Glomerular visceral epithelial cell (primary cell): Measurements from ENCODE around the gene RHBDD2.
"Not testable (repeated sequence)": the region's sequence is repeated elsewhere in the genome, so short reads cannot be mapped to it uniquely, and the experiment has no call there.

ENCODE experiments used
- DNase-seq: peaks from one replicate; pipeline ENCODE4 v3.0.0-alpha.2; 2016; ENCODE audit errors: extremely low spot score

RHBDD2 gene

DNA sequence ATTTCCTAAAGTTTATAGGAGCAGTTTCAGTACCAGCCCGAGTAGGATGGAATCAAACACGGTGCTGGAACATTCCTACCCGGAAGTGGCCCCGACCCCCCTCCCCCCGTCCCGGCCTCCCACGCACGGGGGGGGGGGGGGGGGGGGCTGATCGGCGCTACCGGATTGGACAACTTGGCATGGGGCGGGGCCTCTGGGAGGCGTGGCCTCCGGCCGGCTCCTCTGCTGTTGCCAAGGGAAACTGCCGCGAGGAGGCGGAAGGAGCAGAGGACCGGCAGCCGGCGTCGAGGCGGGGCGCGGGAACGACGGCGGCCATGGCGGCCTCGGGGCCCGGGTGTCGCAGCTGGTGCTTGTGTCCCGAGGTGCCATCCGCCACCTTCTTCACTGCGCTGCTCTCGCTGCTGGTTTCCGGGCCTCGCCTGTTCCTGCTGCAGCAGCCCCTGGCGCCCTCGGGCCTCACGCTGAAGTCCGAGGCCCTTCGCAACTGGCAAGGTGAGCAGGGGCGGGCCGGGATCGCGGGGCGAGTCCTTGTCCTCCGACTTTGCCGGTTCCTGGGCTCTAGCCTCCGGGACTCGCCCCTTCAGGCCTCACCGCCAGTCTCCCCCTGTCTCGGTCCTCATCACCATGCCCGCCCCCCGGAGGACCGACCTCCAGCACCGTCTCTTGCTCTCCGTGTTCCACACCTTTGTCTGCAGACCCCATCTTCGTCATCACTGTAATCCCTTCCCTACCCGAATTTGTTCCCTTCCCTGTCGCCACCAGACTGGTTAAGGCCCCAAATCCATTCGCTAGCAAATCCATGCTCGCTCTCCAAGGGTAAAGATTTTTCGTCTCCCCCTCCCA lies at the start of gene RHBDD2:
Gene RHBDD2 (plus strand): TSS at position 266 of the 843 bp plus-strand sequence. CDS start 49 bp downstream, at position 315.
- DNase-seq = peak; percentile 94

DNA sequence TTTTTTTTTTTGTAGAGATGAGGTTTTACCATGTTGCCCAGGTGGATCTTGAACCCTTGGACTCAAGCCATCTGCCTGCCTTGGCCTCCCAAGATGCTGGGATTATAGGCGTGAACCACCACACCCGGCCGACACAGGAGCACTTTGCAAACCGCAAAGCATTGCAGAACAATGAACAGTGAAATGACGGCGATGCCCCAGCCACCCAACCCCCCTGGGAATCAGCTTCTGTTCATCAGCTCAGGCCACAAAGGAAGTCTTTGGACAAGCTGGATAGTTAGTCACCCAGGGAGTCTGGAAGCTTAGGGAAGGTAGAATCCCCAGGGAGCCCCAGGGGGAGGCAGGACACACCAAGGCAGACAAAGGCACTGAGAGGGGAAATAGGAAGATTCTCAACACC lies 49.2 kb upstream of the RHBDD2 start:
- DNase-seq = peak; percentile 80

DNA sequence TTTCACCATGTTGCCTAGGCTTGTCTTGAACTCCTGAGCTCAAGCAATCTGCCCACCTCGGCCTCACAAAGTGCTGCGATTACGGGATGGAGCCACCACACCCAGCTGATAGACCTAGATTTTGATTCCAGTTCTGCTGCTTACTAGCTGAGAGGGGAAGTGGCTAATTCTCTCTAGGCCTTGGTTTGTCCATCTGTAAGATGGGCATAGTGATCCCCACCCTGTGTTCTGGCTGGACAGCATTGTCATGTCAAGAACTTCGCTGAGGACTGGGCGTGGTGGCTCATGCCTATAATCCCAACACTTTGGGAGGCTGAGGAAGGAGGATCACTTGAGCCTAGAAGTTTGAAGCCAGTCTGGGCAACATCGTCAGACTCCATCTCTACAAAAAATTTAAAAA lies 47.9 kb upstream of the RHBDD2 start:
- DNase-seq = no peak

DNA sequence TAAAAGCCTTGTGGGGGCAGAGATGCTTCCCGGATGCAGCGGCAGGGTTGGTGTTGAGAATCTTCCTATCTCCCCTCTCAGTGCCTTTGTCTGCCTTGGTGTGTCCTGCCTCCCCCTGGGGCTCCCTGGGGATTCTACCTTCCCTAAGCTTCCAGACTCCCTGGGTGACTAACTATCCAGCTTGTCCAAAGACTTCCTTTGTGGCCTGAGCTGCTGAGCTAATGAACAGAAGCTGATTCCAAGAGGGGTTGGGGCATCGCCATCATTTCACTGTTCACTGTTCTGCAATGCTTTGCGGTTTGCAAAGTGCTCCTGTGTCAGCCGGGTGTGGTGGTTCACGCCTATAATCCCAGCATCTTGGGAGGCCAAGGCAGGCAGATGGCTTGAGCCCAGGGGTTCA lies 45.2 kb upstream of the RHBDD2 start:
- DNase-seq = peak; percentile 54

DNA sequence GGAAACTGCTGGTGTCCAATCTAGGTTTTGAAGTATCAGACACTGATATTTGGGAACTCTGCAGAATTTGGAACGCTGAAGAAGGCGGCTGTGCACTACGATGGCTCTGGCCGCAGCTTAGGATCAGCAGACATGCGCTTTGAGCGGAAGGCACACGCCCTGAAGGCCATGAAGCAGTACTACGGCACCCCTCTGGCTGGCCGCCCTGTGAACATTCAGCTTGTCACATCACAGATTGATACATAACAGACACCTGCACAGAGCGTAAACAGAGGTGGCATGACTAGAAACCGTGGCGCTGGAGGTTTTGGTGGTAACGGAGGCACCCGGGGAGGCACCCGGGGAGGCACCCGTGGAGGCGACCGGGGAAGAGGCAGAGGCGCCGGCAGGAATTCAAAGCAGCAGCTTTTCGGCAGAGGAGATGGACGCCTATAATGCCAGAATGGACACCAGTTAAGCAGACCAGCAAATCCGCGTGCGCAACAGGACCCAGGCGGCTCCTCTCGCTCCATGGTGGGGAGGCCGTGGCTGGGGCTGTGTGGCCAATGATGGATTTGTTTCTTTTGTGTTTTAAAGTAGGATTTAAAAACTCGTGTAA lies 43.0 kb upstream of the RHBDD2 start:
- DNase-seq = no peak

DNA sequence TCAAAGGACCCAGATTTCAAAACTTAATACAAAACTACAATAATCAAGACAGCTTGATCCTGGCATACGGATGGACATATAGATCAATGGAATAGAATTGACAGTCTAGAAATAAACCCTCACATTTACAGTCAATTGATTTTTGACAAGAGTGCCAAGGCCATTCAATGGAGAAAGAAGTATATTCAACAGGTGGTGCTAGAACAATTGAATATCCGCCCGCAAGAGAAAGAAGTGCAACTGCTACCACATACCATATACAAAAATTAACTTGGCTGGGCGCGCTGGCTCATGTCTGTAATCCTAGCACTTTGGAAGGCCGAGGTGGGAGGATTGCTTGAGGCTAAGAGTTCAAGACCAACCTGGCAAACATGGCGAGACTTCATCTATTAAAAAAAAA lies 42.0 kb upstream of the RHBDD2 start:
- DNase-seq = no peak

DNA sequence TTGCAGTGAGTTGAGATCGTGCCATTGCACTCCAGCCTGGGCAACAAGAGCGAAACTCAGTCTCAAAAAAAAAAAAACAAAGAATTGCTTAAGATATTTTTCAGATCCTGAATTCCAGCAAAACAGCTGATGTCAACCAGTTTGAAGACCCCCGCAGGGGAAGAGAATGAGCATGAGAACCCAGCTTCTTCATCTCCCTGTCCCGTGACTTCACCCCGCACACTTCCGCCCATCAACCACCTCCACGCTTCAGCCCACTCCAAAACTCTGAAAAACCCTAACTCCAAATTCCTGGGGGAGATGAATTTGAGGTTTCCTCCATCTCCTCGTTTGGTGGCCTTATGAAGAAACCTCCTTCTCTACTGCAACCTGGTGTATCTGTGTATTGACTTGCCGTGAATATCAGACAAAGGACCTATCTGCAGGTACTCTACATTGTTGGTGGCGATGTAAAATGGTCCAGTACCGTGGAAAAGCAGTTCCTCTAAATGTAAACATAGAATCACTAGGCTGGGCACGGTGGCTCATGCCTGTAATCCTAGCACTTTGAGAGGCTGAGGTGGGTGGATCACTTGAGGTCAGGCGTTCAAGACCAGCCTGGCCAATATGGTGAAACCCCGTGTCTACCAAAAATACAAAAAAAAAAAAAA lies 40.4 kb upstream of the RHBDD2 start:
- not testable (repeated sequence) for DNase-seq

DNA sequence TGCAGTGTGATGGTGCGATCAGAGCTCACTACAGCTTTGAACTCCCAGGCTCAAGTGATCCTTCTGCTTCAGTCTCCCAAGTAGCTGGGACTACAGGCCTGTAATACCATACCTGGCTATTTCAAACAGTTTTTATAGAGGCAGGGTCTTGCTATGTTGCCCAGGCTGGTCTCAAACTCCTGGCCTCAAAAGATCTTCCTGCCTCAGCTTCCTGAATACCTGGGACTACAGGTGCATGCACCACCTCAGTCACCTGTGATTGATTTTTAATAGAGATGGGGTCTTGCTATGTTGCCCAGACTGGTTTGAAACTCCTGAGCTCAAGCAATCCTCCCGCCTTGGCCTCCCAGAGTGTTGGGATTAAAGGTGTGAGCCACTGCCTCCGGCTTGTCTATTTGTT lies 38.8 kb upstream of the RHBDD2 start:
- DNase-seq = no peak

DNA sequence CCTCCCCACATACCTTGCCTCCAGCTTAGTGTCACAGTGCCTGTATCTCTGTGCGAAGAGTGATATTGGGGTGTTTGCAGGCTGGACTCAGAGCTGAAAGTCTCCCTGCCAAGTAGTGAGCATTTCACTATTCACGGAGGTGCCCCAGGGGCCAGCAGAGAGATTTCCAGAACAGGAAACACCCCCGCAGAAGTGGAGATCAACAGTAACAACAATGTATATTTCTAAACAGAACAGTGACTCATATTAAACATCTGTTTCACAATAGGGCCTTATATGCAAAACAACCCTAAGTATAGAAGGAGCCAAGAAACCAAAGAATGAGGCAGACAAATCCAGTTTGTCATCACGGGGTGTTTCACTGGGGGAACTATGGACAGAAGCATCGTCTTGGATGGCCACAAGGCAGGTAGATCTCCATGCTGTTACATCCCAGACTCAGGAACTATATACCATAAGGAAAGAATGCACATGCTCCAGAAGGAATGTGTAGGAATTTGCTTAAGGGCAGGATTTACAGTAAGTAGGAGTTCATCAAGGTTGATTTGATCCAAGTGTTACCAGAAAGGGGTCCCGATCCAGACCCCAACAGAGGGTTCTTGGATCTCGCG lies 35.9 kb upstream of the RHBDD2 start:
- no peak for DNase-seq

DNA sequence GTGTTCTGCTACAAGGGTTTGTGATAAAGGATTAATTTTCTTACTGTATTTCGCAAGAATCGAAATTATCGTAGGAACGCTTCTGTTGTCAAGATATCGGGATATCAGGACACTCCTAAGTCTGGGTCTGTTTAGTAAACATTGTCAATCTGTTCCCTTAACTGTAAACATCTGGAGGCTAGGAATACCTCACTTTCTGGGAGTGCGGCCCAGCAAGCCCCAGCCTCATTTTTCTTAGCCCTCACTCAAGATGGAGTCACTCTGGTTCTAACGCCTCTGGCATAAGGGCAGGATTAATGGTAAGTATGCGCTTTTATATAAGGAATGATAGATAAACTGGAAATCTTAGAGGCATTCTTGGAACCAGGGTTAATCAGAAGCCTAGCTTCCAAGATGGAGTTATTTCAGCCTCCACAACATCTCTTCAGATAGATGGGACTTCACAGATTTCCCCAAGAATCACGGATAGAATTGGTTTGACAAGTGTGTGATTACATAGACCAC lies 35.2 kb upstream of the RHBDD2 start:
- DNase-seq = no peak

DNA sequence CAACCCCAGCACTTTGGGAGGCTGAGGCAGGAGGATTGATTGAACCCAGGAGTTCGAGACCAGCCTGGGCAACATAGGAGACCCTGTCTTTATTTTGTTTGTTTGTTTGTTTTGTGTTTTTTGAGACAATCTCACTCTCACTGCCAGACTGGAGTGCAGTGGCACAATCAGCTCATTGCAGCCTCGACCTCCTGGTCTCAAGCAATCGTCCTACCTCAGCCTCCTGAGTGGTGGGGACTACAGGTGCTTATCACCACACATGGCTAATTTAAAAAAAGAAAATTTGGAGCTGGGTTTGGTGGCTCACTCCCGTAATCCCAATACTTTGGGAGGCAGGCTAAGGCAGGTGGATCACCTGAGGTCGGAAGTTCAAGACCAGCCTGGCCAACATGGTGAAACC lies 34.7 kb upstream of the RHBDD2 start:
- DNase-seq = no peak

DNA sequence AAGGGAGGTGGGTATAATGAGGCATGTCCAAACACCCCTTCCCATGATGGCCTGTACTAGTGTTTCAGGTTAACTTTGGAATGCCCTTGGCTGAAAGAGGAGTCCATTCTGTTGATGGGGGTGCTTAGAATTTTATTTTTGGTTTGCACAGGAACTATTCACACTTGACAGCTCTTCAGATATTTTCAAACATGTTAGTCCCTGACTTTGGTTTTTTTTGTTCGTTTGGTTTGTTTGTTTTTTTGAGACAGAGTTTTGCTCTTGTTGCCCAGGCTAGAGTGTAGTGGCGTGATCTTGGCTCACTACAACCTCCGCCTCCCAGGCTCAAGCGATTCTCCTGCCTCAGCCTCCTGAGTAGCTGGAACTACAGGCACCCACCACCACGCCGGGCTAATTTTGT lies 33.7 kb upstream of the RHBDD2 start:
- not testable (repeated sequence) for DNase-seq

DNA sequence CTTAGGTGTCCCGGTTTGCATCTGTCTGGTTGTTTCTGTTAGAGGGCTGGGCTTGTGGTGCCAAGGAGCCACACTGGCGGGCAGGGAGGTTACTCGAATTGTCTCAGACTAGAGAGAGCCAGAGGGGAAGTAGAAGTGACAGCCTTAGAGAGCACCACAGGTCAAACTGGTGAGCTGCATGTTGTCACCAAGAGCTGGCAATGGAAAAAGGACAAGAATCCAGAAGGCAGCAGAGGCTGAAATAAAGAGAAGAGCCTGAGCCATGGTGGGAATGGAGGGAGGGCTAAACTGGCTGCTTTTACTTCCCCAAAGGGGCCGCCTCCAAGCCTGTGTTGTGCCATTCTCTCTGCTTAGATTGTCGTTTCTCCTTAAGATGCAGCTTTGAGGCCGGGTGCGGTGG lies 31.1 kb upstream of the RHBDD2 start:
- no peak for DNase-seq

DNA sequence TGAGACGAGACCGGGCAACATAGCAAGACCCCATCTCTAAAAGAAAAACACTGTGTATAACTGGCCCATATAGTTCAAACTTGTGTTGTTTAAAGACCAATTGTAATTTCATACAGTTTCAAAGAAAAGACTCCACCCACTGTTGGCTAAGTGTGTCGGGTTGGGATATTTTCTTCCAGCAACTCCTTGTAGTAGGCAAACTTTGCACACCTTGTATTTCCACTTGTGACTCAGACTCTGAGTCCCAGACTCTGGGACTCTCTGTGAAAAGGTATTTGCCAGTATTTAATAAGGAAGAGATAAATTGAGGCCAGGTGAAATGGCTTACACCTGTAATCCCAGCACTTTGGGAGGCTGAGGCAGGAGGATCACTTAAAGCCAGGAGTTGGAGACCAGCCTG lies 29.3 kb upstream of the RHBDD2 start:
- DNase-seq = no peak

DNA sequence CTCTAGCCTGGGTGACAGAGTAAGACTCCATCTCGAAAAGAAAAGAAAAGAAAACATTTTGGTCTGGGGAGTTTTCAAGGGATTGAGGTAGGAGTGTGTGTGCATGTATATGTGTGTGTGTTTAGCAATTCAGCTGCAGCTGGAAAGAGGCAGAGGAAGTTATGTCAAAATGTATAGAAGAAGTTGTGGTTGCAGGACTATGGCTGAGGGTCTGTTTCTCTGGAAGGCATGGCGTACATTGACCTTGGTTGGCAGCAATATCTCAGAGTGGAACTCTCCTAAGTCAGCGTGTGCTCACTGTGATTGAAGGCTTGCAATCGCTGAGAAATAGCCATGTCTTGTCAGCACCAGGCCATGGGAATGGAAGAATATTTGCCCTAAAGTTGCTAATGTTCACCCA lies 28.6 kb upstream of the RHBDD2 start:
- DNase-seq = no peak

DNA sequence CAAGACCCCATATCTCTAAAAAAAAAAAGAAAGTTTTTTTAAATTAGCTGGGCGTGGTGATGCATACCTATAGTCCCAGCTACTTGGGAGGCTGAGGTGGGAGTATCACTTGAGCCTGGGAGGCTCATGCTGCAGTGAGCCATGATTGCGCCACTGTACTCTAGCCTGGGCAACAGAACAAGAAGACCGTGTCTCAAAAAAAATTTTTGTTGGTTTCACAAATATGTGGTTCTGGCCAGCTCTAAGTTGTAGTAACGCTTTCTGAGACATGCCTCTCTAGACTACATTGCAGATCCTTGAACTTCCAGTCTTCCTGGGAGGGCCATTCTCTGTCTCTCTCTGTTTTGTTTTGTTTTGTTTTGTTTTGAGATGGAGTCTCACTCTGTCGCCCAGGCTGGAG lies 24.6 kb upstream of the RHBDD2 start:
- DNase-seq = no peak

DNA sequence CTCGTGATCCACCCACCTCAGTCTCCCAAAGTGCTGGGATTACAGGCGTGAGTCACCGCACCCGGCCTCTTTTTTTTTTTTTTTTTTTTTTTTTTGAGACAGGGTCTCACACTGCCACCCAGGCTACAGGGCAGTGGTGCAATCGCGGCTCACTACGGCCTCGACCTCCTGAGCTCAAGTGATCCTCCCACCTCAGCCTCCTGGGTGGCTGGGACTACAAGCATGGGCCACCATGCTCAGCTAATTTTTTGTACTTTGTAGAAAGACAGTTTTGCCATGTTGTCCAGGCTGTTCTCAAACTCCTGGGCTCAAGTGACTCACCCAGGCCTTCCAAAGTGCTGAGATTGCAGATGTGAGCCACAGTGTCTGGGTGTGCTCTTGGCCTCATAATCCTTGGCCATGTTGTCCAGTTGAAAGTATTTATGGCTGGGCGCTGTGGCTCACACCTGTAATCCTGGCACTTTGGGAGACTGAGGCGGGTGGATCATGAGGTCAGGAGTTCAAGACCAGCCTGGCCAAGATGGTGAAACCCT lies 24.0 kb upstream of the RHBDD2 start:
- not testable (repeated sequence) for DNase-seq

DNA sequence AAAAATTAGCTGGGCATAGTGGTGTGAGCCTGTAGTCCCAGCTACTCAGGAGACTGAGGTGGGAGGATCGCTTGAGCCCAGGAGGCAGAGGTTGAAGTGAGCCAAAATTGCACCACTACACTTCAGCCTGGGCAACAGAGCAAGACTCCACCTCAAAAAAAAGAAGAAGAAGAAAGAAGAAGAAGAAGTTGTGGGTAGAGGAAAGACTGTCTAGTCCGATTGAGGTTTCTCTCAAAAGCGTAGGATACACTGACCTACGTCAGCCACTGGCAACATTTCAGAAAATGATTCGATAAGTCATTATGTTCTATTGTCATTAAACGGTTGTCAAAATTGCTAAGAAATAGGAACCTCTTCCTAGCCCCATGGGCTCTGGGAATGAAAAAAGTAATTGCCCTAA lies 22.3 kb upstream of the RHBDD2 start:
- no peak for DNase-seq

DNA sequence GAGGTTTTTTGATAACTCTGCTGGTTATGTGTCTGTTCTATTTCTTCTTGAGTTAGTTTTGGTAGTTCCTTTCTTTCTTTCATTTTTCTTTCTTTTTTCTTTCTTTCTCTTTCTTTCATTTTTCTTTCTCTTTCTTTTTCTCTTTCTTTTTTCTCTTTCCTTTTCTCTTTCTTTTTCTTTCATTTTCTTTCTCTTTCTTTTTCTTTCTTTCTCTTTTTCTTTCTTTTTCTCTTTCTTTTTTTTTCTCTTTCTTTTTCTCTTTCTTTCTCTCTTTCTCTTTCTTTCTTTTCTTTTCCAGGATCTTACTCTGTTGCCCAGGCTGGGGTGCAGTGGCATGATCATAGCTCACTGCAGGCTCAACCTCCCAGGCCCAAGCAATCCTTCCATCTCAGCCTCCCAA lies 20.4 kb upstream of the RHBDD2 start:
- DNase-seq = no peak

DNA sequence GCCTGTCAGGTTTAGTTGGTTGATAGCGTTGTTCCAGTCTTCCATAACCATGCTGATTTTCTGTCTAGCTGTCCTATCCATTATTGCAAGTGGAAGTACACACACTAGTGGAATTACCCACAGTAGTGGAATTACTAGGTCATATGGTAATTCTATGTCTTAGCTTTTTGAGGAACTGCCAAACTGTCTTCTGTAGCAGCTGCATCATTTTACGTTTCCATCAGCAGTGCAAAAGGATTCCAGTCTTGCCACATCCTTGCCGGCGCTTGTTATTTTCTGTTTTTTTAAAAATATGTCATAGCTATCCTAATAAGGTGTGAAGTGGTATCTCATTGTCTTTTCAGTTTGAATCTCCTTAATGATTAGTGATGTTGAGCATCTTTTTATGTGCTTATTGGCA lies 17.2 kb upstream of the RHBDD2 start:
- no peak for DNase-seq

DNA sequence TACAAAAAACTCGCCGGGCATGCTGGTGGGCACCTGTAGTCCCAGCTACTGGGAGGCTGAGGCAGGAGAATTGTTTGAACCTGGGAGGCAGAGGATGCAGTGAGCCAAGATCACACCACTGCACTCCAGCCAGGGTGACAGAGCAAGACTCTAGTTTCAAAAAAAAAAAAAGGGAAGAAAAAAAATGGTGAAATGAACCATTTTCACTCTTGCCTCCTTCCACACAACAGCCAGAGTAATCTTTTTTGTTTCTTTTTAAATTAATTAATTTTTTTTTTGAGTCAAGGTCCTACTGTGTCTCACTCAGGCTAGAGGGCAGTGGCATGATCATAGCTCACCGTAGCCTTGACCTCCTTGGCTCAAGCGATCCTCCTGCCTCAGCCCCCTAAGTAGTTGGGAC lies 14.6 kb upstream of the RHBDD2 start:
- not testable (repeated sequence) for DNase-seq

DNA sequence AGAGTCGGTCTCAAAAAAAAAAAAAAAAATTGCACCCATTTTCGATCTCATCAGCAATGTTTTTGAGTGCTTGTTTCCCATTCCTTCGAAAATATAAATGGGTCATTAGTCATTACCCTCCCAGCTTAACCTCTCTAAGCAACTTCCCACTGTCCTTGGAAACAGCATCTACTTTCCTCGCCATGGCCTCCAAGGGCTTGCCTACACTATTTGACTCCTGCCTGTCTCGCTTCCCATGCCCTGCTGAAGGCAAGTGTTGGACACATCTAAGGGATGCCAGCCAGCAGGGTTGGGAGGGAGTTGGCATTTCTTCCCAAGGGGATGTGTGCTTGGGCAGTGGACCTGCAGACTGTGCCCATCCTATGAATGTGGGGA lies 12.7 kb upstream of the RHBDD2 start:
- DNase-seq = no peak
